NCI-H128 (cell line): ENCODE measurements around the gene HS3ST3A1.

ENCODE experiments used
- DNase-seq: peaks from one replicate; lab custom pipeline; 2025; ENCODE audit not compliant: unreplicated experiment; lab: John Stamatoyannopoulos, UW

Gene HS3ST3A1

DNA sequence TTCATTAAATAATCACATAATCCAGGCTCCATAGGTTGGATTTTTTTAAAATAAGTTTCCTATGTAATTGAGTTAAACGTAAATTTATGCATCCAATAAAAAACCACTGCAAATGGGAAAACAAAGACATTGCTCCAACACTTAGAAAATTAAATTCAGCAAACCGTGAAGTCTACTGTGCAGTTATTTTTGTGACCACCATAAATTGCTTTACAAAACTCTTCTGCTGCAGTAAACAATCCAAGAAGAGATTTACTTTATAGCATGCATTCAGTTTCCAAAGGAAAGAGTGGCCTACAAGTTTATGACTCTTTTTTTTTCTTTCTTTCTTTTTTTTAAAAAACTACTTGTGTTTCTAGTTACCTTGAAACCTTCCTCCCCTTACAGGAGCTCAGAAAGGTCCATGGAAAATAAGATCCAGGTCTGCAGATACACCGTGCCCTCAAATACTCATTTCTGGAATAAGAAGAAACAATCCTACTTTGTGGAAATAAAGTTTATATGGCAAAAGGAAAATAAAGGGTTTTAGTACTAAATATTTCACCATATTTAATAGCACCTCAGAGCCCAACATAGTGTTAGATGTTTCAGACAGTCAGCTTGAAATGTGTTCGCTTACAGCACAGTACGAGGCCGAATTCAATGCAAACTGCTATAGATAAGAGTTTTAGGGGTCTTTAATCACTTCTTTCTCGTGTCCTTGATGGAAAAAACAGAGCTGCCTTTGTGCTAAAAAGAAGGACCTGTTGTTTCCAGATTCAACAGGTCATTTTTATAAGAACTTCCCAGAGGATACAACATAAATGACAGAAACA is 3.2 kb downstream of the HS3ST3A1 start:
- no peak for DNase-seq

DNA sequence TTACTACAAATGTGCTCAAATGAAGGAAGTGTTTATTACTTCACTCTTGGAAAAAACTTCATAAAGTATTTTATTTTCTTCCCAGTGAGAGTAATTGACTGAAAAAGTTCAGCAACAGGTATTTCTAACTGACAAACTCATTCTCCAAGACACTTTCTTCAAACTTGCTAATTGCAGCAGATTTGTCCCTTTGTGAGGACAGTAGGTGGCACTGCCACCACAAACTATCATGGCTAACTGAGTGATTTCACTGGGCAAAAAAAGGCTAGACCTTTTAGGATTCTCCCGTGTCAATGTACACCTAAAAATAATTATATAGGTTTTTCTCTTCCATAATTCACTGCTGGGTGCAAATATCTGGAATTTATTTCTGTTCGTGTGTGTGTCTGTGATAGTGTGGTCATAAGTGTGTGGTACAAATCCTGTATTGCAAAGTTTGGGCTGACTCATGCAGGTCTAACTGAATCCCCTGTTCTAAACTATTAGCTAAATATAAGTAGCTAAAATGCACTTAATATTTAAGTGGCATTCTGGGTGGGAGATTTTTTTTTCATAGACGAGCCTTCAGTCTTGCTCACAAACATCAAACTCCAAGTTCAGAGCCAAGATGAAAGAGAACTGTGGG is 3.9 kb downstream of the HS3ST3A1 start:
- no peak for DNase-seq

DNA sequence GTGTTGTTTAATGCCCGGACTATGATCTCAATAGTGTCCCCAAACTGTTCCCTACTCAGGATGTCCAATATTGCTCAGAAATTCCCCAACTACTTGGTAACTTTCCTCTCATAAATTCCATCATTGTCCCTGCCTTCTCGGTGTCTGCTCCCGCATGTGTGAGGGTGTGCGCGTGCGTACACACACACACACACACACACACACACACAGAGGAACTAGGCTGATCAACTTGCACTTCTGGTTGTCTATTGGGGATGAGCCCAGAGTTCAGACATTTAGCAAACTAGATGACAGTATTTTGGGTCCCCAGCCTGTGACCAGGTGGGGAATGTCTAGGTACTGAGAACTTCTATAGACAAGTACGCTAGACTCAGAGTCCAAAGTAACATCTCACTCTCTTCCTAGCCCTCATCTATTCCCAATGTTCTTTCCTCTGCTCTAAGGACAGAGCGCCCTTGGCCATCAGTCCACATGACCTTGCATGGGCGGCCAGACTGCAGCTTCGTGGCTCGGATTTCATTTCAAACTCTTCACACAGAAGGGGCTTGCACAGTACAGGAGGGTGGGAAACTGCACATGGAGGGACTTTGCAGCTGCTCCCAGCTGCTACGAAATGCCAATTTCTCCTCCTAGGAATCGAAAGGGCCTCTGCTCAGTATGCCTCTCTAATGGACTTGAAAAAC is 5.3 kb downstream of the HS3ST3A1 start:
- no peak for DNase-seq

DNA sequence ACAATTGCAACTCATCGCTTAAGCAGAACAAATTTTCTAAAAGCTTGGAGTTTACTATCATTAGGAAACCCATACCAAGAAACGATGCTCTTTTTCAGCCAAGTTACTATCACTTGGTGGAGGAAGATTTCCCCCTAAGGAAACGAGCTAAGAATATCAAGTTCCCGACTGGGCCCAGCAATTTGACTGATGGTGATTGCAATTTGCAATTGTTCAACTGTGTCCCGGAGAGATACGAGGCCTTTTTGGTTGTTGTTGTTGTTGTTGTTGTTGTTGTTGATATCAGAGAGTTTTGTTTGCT is 6.2 kb downstream of the HS3ST3A1 start:
- no peak for DNase-seq

DNA sequence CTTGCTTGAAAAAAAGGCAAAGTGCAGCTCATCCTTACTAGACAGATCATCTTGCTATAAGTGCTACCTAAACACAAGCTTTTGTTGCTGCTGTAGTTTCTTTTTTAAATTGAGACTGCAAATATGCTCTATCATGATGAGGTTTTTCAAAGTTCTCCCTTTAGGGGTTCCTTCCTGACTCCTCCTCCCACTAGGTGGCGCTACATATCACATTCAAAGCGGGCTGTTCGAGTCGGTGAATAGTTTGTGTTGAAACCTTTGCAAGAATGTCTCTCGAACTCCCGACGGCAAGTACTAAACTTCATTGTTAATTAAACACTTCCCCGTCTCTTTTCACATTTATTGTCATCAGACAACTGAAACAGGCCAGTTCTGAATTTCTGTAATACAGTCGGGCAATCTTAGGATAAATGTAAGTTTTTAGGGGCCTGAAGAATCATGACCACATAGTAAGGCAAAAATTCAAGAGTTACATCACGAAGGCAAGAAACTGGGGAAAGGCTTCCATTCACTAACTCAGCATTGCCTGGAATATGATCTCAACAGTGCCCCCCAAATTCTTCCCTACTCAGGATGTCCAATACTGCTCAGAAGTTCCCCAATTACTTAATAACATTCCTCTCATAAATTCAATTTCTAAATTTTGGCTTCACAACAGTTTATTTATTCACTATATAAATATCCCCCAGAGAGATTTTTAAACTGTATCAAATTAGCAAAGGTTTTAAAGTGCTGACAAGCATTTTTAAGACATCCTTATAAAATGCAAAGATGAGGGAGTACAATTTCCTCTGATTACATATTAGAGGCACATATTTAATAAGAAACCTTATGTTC is 6.7 kb downstream of the HS3ST3A1 start:
- peak; percentile 53 for DNase-seq

DNA sequence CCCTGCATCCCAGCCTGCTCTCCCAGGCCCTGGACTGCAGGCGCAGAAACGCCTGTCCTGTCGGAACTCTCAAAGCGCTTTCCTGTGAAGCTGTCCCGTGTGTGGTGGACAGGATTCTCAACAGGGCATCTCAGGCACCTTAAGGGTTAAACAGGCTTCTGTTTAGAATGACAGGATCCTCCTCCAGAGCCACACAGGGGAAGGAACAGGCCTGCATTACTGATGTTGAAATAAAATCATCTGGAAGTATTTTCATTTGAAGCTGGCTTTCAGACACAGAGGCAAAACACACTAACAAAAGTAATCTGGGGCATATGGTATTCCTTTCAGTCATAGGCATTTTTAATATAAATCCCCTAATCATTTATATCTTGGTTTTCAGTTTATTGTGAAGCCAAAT is 7.4 kb downstream of the HS3ST3A1 start:
- DNase-seq, result no peak

DNA sequence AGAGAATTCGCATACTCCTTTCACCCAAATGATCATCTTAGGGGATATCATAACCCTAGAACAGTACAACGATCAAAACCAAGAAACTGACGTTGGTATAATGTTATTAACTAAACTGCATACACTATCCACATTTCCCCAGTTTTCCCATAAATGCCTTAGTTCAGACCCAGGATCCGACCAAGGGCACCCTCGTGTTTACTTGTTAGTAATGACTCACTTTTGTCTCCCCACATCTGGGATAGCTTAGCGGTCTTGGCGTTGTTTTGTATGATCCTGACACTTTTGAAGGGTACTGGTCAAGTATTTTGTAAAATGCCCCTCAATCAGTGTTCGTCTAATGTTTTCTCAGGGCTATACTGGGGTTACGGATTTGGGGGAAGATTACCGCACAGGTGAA is 8.0 kb downstream of the HS3ST3A1 start:
- DNase-seq, result no peak

DNA sequence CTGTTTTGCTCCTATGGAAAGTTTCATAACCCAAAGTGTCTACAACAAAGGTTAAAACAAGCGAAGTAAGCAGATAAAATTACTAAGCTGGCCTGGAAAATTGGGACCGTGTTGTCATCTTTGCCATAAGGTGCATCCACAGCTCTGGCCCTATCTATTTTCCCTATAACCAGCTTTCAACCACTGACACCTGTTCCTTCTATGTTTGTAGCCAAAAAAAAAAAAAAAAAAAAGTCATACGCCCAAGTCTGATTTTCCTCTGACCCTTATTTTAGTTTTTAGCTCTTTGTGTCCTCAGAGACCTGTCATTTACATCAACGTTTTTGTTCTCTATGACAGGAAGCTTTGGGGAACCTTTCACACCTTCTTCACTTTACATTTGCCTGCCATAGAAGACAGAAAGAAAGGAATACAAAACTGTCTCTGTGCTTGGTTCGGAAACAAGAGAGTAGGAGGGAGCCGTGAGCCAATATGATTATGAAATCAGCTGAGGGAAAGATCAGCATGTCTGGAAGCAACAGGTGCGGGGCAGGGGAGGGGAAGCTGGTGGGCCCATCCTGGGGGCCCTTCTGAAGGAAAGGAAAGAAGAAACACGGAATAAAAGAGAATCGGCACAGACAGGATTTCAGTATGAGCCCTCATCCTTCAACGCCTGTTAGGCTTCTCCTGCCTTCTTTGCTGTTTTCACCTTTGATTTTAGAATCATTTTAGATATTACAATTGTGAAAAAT is 8.5 kb downstream of the HS3ST3A1 start:
- no peak for DNase-seq

DNA sequence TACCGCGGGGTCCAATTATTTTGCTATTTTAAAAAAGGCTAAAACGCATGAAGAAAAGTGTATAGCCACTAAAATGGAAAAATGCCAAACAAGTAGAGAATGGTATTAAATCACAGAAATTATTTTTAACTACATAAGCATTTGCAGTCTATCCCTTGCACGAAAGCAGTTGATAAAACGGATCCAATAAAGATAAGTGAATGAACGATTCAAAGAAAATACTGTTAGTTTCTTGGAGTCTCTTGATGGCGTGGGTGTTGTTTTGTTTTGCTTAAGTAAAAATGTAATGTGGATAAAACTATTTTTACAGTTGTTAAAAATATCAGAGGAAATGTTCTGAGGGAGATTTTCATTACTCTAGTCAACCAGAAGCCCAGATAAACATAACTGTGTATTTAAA is 9.3 kb downstream of the HS3ST3A1 start:
- no peak for DNase-seq

DNA sequence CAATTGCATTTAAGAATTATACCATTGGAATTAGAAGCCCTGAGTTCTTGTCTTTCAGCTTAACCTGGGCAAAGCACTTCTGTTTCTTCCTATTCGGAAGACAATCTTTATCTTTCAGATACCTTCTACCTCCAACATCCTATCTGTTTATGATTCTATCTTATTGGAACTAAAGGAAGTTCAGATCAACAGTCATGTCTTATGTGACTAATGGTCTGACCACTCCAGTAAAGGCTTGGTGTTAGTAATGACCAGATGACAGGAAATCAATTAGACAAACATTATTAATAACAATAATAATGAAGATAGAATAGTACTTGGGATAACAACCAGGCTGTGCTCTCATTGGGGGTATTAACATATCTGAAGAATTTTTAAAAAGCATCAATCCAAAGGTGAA is 11.3 kb downstream of the HS3ST3A1 start:
- DNase-seq, result no peak

DNA sequence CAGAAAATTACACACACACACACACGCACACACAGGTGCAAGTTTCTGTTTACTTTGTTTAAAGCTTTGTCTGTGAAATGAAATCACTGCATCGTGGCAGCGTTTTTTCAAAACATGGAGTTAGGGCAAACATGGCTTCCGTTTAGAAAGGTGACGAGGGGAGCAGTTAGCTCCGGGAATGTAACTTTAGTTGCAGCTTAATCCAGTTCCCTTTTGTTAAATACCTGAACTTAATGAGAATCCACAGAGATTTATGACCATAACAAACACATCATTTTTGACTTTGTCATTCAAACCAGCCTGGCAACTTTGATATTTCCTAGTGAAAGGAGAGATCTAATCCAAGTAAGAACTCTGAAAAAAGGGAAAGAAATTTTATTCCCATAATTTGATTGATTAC is 12.1 kb downstream of the HS3ST3A1 start:
- no peak for DNase-seq

DNA sequence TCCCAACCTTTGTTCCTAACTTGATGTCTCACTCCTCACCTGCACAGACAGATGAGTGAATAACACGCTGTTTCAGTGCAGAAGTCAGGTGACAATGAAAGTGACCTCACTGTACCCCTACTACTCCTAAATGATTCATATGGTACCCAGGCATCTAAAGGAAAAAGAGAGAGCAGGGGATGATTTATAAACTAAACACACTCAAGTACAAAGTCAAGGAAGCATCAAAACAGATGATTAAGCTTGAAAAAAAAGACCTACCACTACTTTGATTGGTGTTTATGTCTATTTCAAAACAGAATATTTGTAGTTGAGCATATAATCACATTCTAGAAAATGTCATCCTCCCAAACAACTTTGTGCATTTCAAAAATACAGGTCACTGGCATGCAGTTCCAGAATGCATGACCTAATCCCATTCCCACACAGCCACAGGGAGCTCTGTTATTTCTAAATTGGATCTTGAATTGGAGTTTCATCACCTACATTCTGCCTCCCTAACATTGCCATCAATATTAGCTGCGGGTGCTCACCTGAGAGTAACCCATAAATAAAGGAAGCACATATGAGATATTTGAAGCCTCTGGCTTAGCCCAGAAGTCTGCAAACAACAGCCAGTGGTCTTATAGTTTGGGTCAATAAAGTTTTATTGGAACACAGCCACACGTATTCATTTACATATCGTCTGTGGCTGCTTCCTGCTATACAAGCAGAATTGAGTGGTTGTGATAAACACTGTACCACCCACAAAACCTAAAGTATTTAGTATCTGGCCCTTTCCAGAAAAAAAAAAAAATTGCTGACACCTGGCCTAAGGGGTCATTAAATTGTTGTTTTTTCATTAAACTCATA is 14.0 kb downstream of the HS3ST3A1 start:
- no peak for DNase-seq

DNA sequence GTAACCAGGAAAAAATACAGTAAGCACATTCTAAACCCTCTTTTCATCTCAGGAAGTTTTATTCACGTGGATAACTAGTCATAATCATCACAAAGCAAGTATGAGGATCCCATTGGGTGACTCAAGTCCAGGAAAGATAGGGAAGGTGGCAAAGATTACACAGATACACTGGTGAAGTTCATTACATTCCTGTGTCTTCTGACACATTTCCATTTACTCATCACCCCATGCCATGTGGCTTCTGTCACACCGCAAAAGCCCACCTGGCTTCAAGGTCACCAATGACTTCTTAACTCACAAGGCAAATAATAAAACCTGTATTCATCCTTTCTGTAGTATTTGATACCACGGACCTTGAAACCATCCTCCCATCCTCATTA is 17.0 kb downstream of the HS3ST3A1 start:
- no peak for DNase-seq

DNA sequence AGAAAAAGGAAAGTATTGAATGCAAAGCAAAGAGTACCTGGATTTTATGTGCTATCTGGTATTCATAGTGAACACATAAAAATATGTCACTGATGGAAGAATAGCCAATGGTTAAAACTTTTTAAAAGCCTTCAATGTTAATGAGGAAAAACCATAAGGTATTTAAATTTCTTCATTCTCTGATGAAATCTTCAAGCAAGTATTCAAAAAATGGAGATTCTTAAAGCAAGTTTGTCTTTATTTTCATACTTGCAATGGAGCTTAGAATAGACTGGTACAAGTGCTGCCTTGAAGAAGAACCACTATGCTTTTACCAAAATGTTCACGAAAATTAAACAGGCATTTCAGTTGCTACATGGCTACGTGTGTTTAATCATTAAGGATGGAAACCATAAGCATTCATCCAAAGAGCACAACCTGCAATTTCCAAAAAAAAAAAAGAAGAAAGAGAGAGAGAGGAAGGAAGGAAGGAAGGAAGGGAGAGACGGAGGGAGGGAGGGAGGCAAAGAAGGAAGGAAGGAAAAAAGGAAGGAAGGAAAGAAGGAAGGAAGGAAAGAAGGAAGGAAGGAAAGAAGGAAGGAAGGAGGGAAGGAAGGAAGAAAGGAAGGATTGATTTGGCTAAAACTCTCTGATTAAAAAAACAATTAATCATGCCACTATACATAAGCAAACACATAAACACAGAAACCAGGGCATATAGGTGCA is 17.6 kb downstream of the HS3ST3A1 start:
- no peak for DNase-seq

DNA sequence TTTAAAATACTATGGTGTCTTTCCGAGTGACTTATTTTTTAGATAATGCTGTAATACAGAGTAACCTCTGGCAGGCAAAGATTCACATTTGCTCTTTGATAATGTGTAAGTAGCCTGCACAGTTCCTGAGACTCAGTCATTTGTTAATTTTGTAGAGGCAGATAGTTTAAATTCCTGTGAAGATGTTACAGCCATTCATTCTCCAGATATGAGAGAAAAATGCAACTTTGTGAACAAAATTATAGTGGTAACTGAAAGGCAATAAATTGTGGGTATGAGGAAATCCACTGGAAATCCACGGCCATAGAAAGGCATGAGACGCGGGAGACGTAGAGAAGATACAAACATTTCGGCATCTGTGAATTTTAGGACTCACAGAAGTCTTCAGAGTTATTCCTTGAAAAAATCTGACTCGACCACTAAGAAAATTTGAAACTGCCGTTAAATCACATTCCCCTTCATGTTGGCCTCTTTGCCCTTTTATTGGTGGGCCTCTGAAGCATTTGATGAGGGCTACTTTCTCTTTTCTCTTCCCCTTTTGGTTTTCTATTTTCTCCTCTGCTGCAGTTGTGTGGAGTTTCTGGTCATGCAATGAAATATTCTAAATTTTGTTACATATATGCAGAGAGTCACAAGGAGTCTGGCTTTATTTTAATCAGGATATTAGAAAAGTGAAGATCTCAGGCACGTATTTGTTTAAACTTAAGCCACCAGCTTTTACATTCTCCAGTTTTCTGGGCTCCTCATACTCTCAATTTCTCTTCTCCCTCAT is 18.8 kb downstream of the HS3ST3A1 start:
- DNase-seq, result no peak

DNA sequence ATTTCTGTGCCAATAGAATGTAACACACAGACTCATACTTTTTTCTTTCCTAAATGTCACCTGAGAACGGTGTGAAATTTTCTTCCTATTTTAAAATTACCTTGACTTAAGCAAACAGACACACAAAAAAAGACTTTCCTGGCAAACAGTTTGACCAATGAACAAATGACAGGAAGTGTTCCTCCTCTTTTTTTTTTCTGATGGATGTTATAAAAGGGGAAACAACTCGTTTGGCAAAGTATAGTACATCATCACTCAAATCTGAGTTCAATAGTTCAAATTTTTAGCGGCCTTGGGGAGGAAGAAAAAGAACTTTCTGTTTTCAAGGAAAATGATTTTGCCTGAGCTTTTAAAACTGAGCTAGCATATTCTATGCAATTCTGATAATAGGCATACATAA is 19.8 kb downstream of the HS3ST3A1 start:
- DNase-seq, result no peak

DNA sequence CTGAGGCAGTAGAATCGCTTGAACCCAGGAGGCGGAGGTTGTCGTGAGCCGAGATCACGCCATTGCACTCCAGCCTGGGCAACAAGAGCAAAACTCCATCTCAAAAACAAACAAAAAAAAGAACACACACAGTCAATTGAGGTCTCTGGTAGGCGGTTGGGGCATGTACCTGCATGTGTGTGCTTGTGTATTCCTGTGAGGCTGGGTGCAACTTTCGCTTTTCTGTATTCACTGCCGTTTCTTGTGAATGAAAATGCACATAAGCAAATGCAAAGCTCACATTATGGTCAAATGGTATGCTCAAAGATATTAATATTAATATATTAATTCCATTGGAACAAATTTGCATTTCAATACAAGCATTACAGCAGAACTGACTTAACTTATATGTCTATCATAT is 20.9 kb downstream of the HS3ST3A1 start:
- no peak for DNase-seq

DNA sequence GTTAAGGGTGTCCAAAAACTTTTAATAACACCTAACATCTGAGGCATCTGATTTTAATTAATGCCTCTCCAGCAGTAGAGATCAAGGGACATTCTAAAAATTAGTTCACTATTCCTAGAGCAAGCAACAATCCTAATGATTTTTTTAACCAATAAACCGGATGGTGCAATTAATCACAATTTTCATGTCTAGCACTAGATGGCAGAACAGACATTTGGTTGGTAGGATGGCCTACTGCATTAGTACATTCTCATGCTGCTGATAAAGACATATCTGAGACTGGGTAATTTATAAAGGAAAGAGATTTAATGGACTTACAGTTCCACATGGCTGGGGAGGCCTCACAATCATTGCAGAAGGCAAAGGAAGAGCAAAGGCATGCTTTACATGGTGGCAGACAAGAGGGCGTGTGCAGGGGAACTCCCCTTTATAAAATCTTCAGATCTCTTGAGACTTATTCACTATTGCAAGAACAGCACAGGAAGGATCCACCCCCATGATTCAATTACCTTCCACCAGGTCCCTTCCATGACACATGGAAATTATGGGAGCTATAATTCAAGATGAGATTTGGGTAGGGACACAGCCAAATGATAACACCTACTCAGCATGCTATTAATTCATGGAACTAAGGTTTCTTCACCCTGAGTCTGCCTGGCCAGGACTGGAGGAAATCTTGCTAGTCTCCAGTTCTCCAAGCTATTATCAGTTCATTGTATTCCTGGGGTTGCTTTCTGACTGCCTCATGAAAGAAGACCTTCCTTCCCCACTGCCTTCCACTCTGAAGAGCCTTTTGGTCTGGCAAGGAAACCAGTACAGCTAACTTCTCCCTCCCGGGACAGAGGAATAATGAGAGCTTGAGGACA is 24.8 kb downstream of the HS3ST3A1 start:
- no peak for DNase-seq
